ENCODE results near the gene UNC13D.

GRCh38 chr17:75869282-75870141 lies 25.3 kb upstream of the UNC13D start:
- TF ChIP-seq, protein P1, sequence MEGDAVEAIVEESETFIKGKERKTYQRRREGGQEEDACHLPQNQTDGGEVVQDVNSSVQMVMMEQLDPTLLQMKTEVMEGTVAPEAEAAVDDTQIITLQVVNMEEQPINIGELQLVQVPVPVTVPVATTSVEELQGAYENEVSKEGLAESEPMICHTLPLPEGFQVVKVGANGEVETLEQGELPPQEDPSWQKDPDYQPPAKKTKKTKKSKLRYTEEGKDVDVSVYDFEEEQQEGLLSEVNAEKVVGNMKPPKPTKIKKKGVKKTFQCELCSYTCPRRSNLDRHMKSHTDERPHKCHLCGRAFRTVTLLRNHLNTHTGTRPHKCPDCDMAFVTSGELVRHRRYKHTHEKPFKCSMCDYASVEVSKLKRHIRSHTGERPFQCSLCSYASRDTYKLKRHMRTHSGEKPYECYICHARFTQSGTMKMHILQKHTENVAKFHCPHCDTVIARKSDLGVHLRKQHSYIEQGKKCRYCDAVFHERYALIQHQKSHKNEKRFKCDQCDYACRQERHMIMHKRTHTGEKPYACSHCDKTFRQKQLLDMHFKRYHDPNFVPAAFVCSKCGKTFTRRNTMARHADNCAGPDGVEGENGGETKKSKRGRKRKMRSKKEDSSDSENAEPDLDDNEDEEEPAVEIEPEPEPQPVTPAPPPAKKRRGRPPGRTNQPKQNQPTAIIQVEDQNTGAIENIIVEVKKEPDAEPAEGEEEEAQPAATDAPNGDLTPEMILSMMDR (IDR thresholded peaks at IDR 0.05; ENCODE audit: low read length) = no peak
- TF ChIP-seq EZH2 (optimal IDR thresholded peaks at IDR 0.05; ENCODE audit: low read depth, low read length) (no peak), EZH2phosphoT487 (IDR thresholded peaks at IDR 0.05; ENCODE audit: low read length) (no peak)

All from MM.1S (cell line).